Mesodermal cell (in vitro differentiated cells): Measurements from ENCODE around the gene TXNDC5.
A peak's percentile ranks its signal among the peaks of the same experiment; 100 is the strongest.

Experiments
- H3K27ac ChIP-seq: 2 replicates; pipeline ENCODE4 v1.7.0; 2013; ENCODE audit warnings: mild to moderate bottlenecking, low read depth, low read length, moderate library complexity; ENCODE audit not compliant: severe bottlenecking
- H3K36me3 ChIP-seq: 2 replicates; pipeline ENCODE4 v1.7.1; 2013; ENCODE audit warnings: mild to moderate bottlenecking, low read length, moderate library complexity; ENCODE audit not compliant: control insufficient read depth, insufficient read depth
- H3K4me1 ChIP-seq: one replicate; pipeline ENCODE4 v1.7.1; 2013; ENCODE audit warnings: mild to moderate bottlenecking, low read length; ENCODE audit not compliant: insufficient read depth, control insufficient read depth, poor library complexity, severe bottlenecking
- H3K4me3 ChIP-seq: 2 replicates; pipeline ENCODE4 v1.7.0; 2013; ENCODE audit warnings: low read length, control low read depth, mild to moderate bottlenecking; ENCODE audit not compliant: insufficient read depth, poor library complexity, severe bottlenecking; ENCODE audit errors: extremely low read depth
- H3K9me3 ChIP-seq: 2 replicates; pipeline ENCODE4 v1.7.1; 2013; ENCODE audit warnings: mild to moderate bottlenecking, low read length, moderate library complexity; ENCODE audit not compliant: control insufficient read depth
- WGBS, 2 experiments: methylation state at CpG; one replicate each; pipeline ENCODE4 v1.1.5; 2013; ENCODE audit warnings: missing lambda C conversion rate in 2 of 2; ENCODE audit not compliant: insufficient coverage in 2 of 2; 5-methylcytosine and 5-hydroxymethylcytosine counted together

The TXNDC5 gene

GRCh38 chr6:7866526-7866925 lies 44.1 kb downstream of the TXNDC5 start:
- H3K36me3 ChIP-seq: peaks cover 81% of the 10 kb centered on the region
- no peaks in the 10 kb centered on the region for H3K9me3 ChIP-seq
- no peak overlapping the region for H3K27ac ChIP-seq
- WGBS, 2 experiments: 89 to 100% methylated on average over 1 of the region's 1 CpG
- H3K4me3 ChIP-seq: no peak overlapping the region
- H3K4me1 ChIP-seq: no peaks in the 10 kb centered on the region

- Histone ChIP-seq H3K27ac (no peak overlapping the region), H3K9me3 (no peaks in the 10 kb centered on the region), H3K4me3 (no peak overlapping the region), H3K36me3 (peaks cover 78% of the 10 kb centered on the region), H3K4me1 (no peaks in the 10 kb centered on the region)
- WGBS, 2 experiments: 100% methylated on average over 2 of the region's 6 CpGs; no CpG with 5 or more reads in 1 of the 2 experiments
Measured at GRCh38 chr6:7865781-7866180, 44.8 kb downstream of the TXNDC5 start.

GRCh38 chr6:7859591-7859990 lies 51.0 kb downstream of the TXNDC5 start:
- no peaks in the 10 kb centered on the region for H3K9me3 ChIP-seq
- WGBS, 2 experiments: 52 to 77% methylated on average over 3 to 4 of the region's 6 CpGs
- H3K4me3 ChIP-seq: no peak overlapping the region
- H3K4me1 ChIP-seq: no peaks in the 10 kb centered on the region
- no peak overlapping the region for H3K27ac ChIP-seq
- H3K36me3 ChIP-seq: peaks cover 24% of the 10 kb centered on the region

- Histone ChIP-seq H3K4me3 (no peak overlapping the region), H3K9me3 (peaks cover 16% of the 10 kb centered on the region), H3K36me3 (peaks cover 27% of the 10 kb centered on the region), H3K27ac (no peak overlapping the region), H3K4me1 (no peaks in the 10 kb centered on the region)
Measured at GRCh38 chr6:7851780-7852179, 58.8 kb downstream of the TXNDC5 start.

- Histone ChIP-seq H3K27ac (no peak overlapping the region), H3K36me3 (peaks cover 32% of the 10 kb centered on the region), H3K4me1 (no peaks in the 10 kb centered on the region), H3K9me3 (peaks cover 16% of the 10 kb centered on the region), H3K4me3 (no peak overlapping the region)
- WGBS, 2 experiments: 78 to 95% methylated on average over 3 to 4 of the region's 4 CpGs
Measured at GRCh38 chr6:7848229-7848628, 62.4 kb downstream of the TXNDC5 start.

- Histone ChIP-seq H3K36me3 (peaks cover 33% of the 10 kb centered on the region), H3K27ac (peak overlapping the region; percentile 42), H3K9me3 (peaks cover 11% of the 10 kb centered on the region), H3K4me3 (no peak overlapping the region), H3K4me1 (no peaks in the 10 kb centered on the region)
- WGBS, 2 experiments: 84 to 89% methylated on average over 5 to 6 of the region's 7 CpGs
Measured at GRCh38 chr6:7846966-7847818, 63.4 kb downstream of the TXNDC5 start.

- WGBS, 2 experiments: 87 to 100% methylated on average over 1 to 3 of the region's 3 CpGs
- Histone ChIP-seq H3K4me1 (no peaks in the 10 kb centered on the region), H3K36me3 (peaks cover 14% of the 10 kb centered on the region), H3K27ac (no peak overlapping the region), H3K9me3 (no peaks in the 10 kb centered on the region), H3K4me3 (no peak overlapping the region)
Measured at GRCh38 chr6:7841781-7842468, 68.7 kb downstream of the TXNDC5 start.

GRCh38 chr6:7836371-7837026 lies 74.1 kb downstream of the TXNDC5 start:
- H3K9me3 ChIP-seq: no peaks in the 10 kb centered on the region
- WGBS, 2 experiments: 100% methylated on average over 2 to 3 of the region's 4 CpGs
- no peak overlapping the region for H3K27ac ChIP-seq
- H3K4me1 ChIP-seq: no peaks in the 10 kb centered on the region
- H3K4me3 ChIP-seq: no peak overlapping the region
- H3K36me3 ChIP-seq: peaks cover 3% of the 10 kb centered on the region

- Histone ChIP-seq H3K36me3 (peaks cover 22% of the 10 kb centered on the region), H3K4me3 (no peak overlapping the region), H3K27ac (no peak overlapping the region), H3K4me1 (no peaks in the 10 kb centered on the region), H3K9me3 (no peaks in the 10 kb centered on the region)
- 80 to 95% methylated on average over 3 to 4 of the region's 4 CpGs for WGBS, 2 experiments
Measured at GRCh38 chr6:7833751-7834070, 76.9 kb downstream of the TXNDC5 start.

GRCh38 chr6:7832904-7833750 lies 77.5 kb downstream of the TXNDC5 start:
- Histone ChIP-seq H3K27ac (no peak overlapping the region), H3K4me3 (no peak overlapping the region), H3K36me3 (peaks cover 22% of the 10 kb centered on the region), H3K4me1 (no peaks in the 10 kb centered on the region), H3K9me3 (no peaks in the 10 kb centered on the region)
- 90 to 98% methylated on average over 4 to 5 of the region's 9 CpGs for WGBS, 2 experiments
